ENCODE results near the gene DYNC1I1.

GRCh38 chr7:96052860-96053470 is 280.6 kb downstream of the DYNC1I1 start:
- TF ChIP-seq CTCF (conservative IDR thresholded peaks at IDR 0.05 in 1 of 2, IDR thresholded peaks at IDR 0.05 in 1 of 2; ENCODE audit: low read depth in 1 of 2, low read length in 2 of 2) (no peak), EZH2 (IDR thresholded peaks at IDR 0.05; ENCODE audit: low read length, missing control alignments) (no peak)

Measured in fibroblast of lung (primary cell).